GM21717 (cell line): Measurements from ENCODE around the gene KIFC3.
A peak's percentile ranks its signal among the peaks of the same experiment; 100 is the strongest.
"Not testable (repeated sequence)": the region's sequence is repeated elsewhere in the genome, so short reads cannot be mapped to it uniquely, and the experiment has no call there.

Experiments used
- ATAC-seq: cut with Tn5 transposase; IDR thresholded peaks from one replicate; pipeline ENCODE4 v1.9.1; 2021; ENCODE audit warnings: mild to moderate bottlenecking, moderate library complexity; ENCODE audit not compliant: unreplicated experiment

The KIFC3 gene

DNA sequence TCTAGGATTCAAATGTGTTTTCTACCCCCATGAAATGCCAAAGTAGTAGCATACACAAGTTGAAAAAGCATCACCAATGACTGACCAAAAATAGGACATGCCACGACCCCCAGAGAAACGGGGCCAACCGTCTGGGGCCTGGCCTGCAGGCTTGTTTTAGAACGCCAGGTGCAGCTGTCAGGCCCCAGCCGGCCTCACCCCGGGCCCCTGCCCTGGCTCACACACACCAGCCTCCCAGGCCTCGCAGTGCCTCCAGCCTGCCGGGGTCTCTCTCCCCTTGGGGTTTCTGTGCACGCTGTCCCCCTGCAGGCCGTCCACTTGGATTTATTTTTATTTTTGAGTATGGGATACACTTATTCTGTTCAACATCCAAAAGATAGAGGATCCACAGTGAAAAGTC lies 58.8 kb downstream of the KIFC3 start:
- ATAC-seq, result no peak

- no peak for ATAC-seq
Measured at GRCh38 chr16:57742543-57742942, 59.7 kb downstream of the KIFC3 start.

DNA sequence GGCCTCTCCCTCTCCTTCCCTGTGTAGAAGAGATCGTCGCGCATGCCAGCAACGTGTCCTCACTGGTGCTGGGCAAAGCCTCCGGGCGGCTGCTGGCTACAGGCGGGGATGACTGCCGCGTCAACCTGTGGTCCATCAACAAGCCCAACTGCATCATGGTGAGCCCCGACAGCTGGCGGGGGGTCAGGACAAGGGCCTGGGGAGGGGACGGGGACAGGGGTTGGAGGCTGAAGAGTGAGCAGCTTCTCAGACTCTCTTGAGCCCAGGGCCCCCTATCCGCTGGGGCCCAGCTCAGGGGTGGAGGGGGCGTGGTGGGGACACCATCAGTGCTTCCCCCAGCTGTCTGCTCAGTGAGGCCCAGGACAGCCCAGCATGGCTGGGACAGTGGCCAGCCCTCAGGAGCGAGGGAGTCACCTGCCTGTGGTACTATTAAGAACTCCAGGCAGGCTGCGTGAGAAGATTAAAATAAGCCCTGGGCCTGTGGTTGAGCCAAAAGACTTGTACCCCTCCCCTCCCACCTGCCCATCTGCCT lies 60.6 kb downstream of the KIFC3 start:
- ATAC-seq, result no peak

DNA sequence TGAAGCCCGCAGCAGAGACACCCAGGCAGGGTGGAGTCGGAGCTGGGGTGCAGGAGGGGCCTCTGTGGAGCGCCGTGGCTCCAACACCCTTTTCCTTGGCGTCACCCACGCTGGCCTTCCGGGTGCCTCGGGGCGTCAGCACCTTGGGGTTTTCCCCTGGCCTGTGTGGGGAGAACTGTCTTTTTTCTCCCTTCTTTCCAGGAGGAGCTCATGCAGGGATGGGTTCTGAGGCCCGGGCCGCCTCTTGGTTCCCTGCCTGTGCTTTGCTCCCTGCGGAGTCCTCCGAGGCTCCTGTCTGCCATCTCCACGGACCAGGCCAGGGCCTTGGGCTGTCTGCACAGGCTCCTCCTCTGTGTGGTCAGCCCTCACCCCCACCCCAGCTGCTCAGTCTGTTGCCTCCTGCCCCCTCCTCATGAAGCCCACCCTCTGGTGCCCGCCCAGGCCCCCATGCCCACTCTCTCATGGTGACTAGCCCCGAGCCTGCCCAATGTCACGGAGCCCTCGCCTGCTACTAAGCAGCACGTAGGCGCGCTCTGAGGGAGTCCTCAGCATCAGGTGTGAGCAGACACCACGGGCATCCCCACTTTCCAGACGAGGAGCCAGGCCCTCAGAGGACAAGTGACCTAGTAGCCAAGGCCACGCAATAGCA lies 61.7 kb downstream of the KIFC3 start:
- no peak for ATAC-seq

- no peak for ATAC-seq
Measured at GRCh38 chr16:57739756-57740422, 62.4 kb downstream of the KIFC3 start.

DNA sequence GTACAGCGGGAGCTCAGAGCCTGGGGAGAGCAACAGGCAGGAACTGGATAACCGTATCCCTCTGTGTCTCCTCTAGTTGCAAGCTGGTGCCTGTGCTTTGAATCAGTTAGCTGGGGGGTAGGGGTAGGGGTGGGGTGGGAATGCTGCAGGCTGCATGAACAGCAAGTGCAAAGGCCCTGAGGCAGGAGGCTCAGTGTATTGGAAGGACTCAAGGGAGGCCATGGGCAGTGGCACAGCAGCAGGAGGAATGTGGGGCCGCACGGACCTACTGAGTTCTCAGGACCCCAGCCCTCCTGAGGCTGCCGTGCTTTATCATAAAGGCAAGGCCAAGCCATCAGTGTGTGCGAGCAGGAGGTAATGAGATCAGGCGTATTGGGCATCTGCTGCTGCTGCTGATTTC lies 63.4 kb downstream of the KIFC3 start:
- no peak for ATAC-seq

- no peak for ATAC-seq
Measured at GRCh38 chr16:57736419-57737351, 65.6 kb downstream of the KIFC3 start.

- ATAC-seq, result no peak
Measured at GRCh38 chr16:57735755-57736418, 66.4 kb downstream of the KIFC3 start, which contains the start of gene KATNB1. Gene KATNB1 (plus strand): TSS chr16:57735770. CDS start chr16:57737244, 1,474 bp downstream.

- peak; percentile 86 for ATAC-seq
Measured at GRCh38 chr16:57734925-57735754, 67.2 kb downstream of the KIFC3 start.

- peak; percentile 3 for ATAC-seq
Measured at GRCh38 chr16:57734308-57734924, 67.9 kb downstream of the KIFC3 start.

- ATAC-seq, result no peak
Measured at GRCh38 chr16:57732714-57733113, 69.6 kb downstream of the KIFC3 start.

- ATAC-seq, result no peak
Measured at GRCh38 chr16:57732037-57732436, 70.3 kb downstream of the KIFC3 start.

GRCh38 chr16:57730771-57731730 lies 71.2 kb downstream of the KIFC3 start:
- no peak for ATAC-seq

DNA sequence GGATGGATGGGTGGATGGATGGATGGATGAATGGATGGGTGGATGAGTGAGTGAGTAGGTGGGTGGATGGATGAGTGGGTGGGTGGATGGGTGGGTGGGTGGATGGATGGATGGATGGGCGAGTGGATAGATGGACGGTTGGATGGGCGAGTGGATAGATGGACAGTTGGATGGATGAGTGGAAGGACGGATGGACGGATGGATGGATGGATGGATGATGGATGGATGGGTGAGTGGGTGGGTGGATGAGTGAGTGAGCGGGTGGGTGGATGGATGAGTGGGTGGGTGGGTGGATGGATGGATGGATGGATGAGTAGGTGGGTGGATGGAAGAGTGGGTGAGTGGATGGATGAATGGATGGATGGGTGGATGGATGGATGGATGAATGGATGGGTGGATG lies 72.4 kb downstream of the KIFC3 start:
- not testable (repeated sequence) for ATAC-seq

DNA sequence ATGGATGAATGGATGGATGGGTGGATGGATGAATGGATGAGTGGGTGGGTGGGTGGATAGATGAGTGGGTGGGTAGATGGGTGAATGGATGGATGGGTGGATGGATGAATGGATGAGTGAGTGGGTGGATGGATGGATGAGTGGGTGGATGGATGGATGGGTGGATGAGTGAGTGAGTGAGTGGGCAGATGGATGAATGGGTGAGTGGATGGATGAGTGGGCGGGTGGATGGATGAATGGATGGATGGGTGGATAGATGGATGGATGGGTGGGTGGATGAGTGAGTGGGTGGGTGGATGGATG lies 73.2 kb downstream of the KIFC3 start:
- ATAC-seq, result no peak

DNA sequence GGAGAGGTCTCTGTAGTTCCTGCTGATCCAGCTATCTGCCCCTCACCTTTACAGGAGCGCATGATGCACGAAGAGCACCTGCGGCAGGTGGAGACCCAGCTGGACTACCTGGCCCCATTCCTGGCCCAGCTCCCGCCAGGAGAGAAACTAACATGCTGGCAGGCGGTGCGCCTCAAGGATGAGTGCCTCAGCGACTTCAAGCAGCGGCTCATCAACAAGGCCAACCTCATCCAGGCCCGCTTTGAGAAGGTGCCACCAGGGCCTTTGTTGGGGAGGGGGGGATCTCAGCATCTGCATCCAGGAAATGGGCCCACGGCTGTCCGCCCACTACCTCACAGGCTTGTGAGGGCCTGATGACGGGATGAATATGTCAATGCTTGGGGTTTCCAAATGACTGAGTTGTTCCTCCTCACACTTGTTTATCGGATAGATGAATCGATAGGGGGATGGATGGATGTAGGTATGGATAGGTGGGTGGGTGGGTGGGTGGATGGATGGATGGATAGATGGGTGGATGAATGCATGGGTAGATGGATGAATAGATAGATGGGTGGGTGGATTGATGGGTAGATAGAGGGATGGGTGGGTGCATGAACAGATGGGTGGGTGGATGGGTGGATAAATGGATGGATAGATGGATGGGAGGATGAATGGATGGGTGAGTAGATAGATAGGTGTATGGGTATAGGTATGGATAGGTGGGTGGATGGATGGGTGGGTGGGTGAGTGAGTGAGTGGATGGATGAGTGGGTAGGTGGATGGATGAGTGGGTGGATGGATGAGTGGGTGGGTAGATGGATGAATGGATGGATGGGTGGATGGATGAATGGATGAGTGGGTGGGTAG lies 73.7 kb downstream of the KIFC3 start:
- ATAC-seq, result no peak

DNA sequence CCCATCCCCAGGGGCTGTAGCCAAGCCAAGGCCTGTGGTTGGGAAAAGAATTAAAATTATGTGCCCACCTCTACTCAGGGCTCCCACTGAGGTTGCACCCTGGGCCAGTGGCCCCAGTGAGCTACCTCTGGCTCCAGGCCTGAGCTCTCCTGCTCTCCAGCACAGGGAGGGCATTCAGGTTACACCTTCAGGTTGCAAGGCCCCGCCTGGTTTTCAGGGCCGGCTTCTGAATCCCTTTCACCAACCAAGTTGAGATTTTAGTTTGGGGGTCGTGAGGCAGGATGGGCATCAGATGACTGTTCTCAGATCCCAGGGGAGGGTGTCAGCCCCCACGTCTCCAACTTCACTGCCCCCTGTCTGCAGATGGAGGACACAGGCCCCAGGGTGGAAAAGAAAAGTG lies 74.7 kb downstream of the KIFC3 start:
- ATAC-seq, result no peak
